Gastroesophageal sphincter (tissue), 4 donors: Measurements from ENCODE around the gene XPNPEP1. TPM values are rescaled to one million over a fixed set of nuclear protein-coding genes. Genes with fewer than 3 reads are reported as not detected.

Source experiments
- ATAC-seq: fragments of 150-250 bp; one replicate; pipeline ENCODE4 v1.9.1; 2016; ENCODE audit warnings: mild to moderate bottlenecking, moderate library complexity
- H3K27ac ChIP-seq, 4 donors: fragments of 200-600 bp; sonication (generic) in 3 of 4; 1 replicate in 3 of 4; 2 replicates in 1 of 4; pipeline ENCODE4 v1.5.1; 2016 to 2019
- H3K27me3 ChIP-seq: fragments of 200-600 bp; sonication (generic); one replicate; pipeline ENCODE4 v1.5.1; 2019
- H3K36me3 ChIP-seq, 2 donors: fragments of 200-600 bp; sonication (generic); one replicate each; pipeline ENCODE4 v1.5.1; 2019; ENCODE audit warnings: control low read depth in 1 of 2
- H3K4me1 ChIP-seq, 3 donors: fragments of 200-600 bp; sonication (generic); 1 replicate in 2 of 3; 2 replicates in 1 of 3; pipeline ENCODE4 v1.5.1; 2016 to 2019; ENCODE audit warnings: control low read depth in 2 of 3
- H3K4me3 ChIP-seq, 2 donors: fragments of 200-600 bp; sonication (generic); one replicate each; pipeline ENCODE4 v1.5.1; 2019; ENCODE audit warnings: mild to moderate bottlenecking in 1 of 2, moderate library complexity in 1 of 2
- H3K9me3 ChIP-seq, 3 donors: fragments of 200-600 bp; sonication (generic); one replicate each; pipeline ENCODE4 v1.5.1; 2017 to 2019; ENCODE audit warnings: control low read depth in 2 of 3
- CTCF ChIP-seq, 4 experiments: fragments of 200-600 bp in 2 of 4; fragments of 450-650 bp in 2 of 4; sonication (generic) in 1 of 4; IDR thresholded peaks; one replicate each; pipeline ENCODE4 v1.5.1; 2017 to 2019; ENCODE audit warnings: antibody characterized with exemption in 4 of 4, mild to moderate bottlenecking in 2 of 4, moderate library complexity in 2 of 4
- EP300 ChIP-seq: sonication (generic); formaldehyde crosslinking; IDR thresholded peaks from one replicate; pipeline ENCODE4 v1.6.1; 2017; ENCODE audit warnings: antibody characterized with exemption, mild to moderate bottlenecking
- POLR2A ChIP-seq, 2 donors: fragments of 450-650 bp; IDR thresholded peaks; one replicate each; pipeline ENCODE4 v1.6.1; 2017; ENCODE audit warnings: antibody characterized with exemption in 2 of 2, mild to moderate bottlenecking in 2 of 2, moderate library complexity in 1 of 2
- POLR2AphosphoS5 ChIP-seq: sonication (generic); formaldehyde crosslinking; IDR thresholded peaks from one replicate; pipeline ENCODE4 v1.6.1; 2017; ENCODE audit warnings: antibody characterized with exemption
- whole genome bisulfite sequencing, 2 donors: methylation state at CpG; one replicate each; pipeline ENCODE4 v1.1.5; 2018; ENCODE audit warnings: low coverage in 1 of 2; 5-methylcytosine and 5-hydroxymethylcytosine counted together
- total RNA-seq, 4 donors: library from RNA; depleted of rRNA; stranded (reverse); fragments of >200 nt; gene quantifications; one replicate each; pipeline ENCODE4 v1.1.0, GENCODE V29; 2016

Gene XPNPEP1
- total RNA-seq, 4 donors from 2014 or later, result 35.5 to 58.0 (median 52.1) TPM

- no peak overlapping the region for H3K4me3 ChIP-seq
- 79 to 94% methylated on average over 7 to 14 of the region's 14 CpGs for WGBS, 2 donors
- peak overlapping the region in 2 of 4 donors; percentile 37 to 39 for H3K27ac ChIP-seq
- ATAC-seq, result no peak
- peaks cover 0 to 35% (median 14%) of the 10 kb centered on the region in 3 donors for H3K4me1 ChIP-seq
- H3K27me3 ChIP-seq, result no peaks in the 10 kb centered on the region
- TF ChIP-seq CTCF (IDR thresholded peaks at IDR 0.05) (no peak), EP300 (no peak), POLR2A (IDR thresholded peaks at IDR 0.05) (no peak), POLR2AphosphoS5 (no peak)
- H3K9me3 ChIP-seq, result no peaks in the 10 kb centered on the region
- H3K36me3 ChIP-seq, result no peaks in the 10 kb centered on the region
Observed at GRCh38 chr10:109968953-109969759, 45.8 kb upstream of the XPNPEP1 start.

DNA sequence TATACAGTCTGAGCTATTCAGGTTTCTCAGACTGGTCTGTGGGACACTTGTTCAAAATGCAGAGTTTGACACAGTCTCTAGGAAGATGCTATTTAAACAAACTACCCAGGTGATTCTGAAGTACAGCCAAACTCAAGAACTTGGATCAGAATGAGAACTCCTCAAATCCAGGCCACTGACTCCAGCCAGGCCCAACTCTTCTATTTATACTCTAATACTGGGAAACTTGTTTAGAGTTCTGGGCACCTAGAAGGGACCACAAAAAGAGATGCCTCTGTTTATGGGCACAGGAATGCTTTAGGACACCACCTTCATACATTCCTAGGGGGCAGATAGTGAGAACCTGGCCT lies 44.4 kb upstream of the XPNPEP1 start:
- no peaks in the 10 kb centered on the region for H3K27me3 ChIP-seq
- no peak overlapping the region for H3K4me3 ChIP-seq
- ATAC-seq, result no peak
- H3K27ac ChIP-seq, result peak overlapping the region in 1 of 4 donors; percentile 42
- peaks cover 0 to 37% (median 14%) of the 10 kb centered on the region in 3 donors for H3K4me1 ChIP-seq
- no peaks in the 10 kb centered on the region for H3K36me3 ChIP-seq
- TF ChIP-seq CTCF (IDR thresholded peaks at IDR 0.05), result no peak
- TF ChIP-seq POLR2A (IDR thresholded peaks at IDR 0.05), result no peak
- no peak for TF ChIP-seq POLR2AphosphoS5
- TF ChIP-seq EP300, result no peak
- H3K9me3 ChIP-seq, result no peaks in the 10 kb centered on the region

DNA sequence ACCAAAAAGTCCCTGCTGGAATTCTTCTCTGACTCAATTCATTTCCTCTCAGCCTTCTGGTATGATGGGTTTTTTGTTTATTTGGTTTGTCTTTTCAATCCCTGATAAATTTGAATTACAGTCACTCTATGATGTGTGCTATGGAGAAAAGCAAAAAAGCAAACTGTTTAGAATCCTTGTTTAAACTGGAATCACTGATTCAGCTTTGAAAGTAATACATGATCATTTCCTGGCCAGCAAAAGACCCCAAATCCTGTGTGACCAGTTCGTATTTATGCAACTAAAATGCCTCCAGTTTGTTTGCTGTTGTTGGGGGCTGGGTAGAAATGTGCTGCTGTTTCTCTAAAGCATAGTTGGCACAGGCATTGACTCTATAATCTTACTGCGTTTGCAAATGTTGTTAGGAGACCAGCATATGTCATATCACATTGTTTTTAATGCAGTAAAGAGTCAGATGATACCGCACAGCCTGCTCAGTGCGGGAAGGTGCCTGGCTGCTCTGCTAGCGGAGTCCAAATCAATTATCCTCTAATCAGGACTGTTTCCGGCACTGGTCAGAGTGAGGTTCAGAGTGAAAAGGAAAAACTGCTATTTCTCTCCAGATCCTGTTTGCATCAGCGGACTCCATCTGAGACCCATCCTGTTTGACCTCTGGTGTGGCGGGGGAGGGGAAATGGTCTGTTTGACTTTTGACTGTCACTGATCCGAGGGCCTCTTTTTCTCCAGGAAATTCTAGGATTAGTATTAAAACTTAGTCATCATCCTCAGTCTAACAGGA lies 43.8 kb upstream of the XPNPEP1 start:
- TF ChIP-seq POLR2A (IDR thresholded peaks at IDR 0.05) (no peak), CTCF (IDR thresholded peaks at IDR 0.05) (no peak), EP300 (no peak), POLR2AphosphoS5 (no peak)
- ATAC-seq, result no peak

GRCh38 chr10:109964318-109964717 lies 41.0 kb upstream of the XPNPEP1 start:
- H3K9me3 ChIP-seq, result no peaks in the 10 kb centered on the region
- ATAC-seq, result no peak
- H3K27ac ChIP-seq, result no peak overlapping the region
- no peak for TF ChIP-seq EP300
- no peak for TF ChIP-seq POLR2A (IDR thresholded peaks at IDR 0.05)
- no peak for TF ChIP-seq CTCF (IDR thresholded peaks at IDR 0.05)
- TF ChIP-seq POLR2AphosphoS5, result no peak
- no peaks in the 10 kb centered on the region for H3K36me3 ChIP-seq
- no peaks in the 10 kb centered on the region for H3K27me3 ChIP-seq
- no peak overlapping the region for H3K4me3 ChIP-seq
- WGBS, 2 donors, result 75 to 86% methylated on average over 6 to 7 of the region's 10 CpGs
- peaks cover 0 to 46% (median 14%) of the 10 kb centered on the region in 3 donors for H3K4me1 ChIP-seq

More for the DNA sequence above, 43.8 kb upstream of the XPNPEP1 start:
- H3K9me3 ChIP-seq, result no peaks in the 10 kb centered on the region
- H3K27ac ChIP-seq, result peak overlapping the region in 1 of 4 donors; percentile 42
- H3K27me3 ChIP-seq, result no peaks in the 10 kb centered on the region
- H3K4me1 ChIP-seq, result peaks cover 0 to 43% (median 14%) of the 10 kb centered on the region in 3 donors
- H3K36me3 ChIP-seq, result no peaks in the 10 kb centered on the region
- no peak overlapping the region for H3K4me3 ChIP-seq
- 44 to 50% methylated on average over 1 to 8 of the region's 9 CpGs for WGBS, 2 donors
